Measurements from ENCODE around the gene USH1G.
"Not testable (repeated sequence)": the region's sequence is repeated elsewhere in the genome, so short reads cannot be mapped to it uniquely, and the experiment has no call there.

GRCh38 chr17:74909097-74909496, 14.0 kb downstream of the USH1G start:
- TF ChIP-seq CTCF (IDR thresholded peaks at IDR 0.05; ENCODE audit: insufficient read depth, low read length); REST (IDR thresholded peaks at IDR 0.05; ENCODE audit: insufficient replicate concordance, low read depth): not testable (repeated sequence)
